ENCODE data around the gene IFNGR2.
A peak's percentile ranks its signal among the peaks of the same experiment; 100 is the strongest.

Gene IFNGR2

GRCh38 chr21:33393348-33393747 is 9.9 kb upstream of the IFNGR2 start:
- Histone ChIP-seq H4K20me1 (no peaks in the 10 kb centered on the region), H3K9me3 (replicated peaks in 1 of 11) (peaks cover 0 to 13% (median 0%) of the 10 kb centered on the region in 11 experiments; a peak in 6 of 22 replicates)

GRCh38 chr21:33394260-33394659 is 9.0 kb upstream of the IFNGR2 start:
- Histone ChIP-seq H3K4me2 (peak overlapping the region in 9 of 11 experiments; percentile 38 to 97 (median 74); a peak in 19 of 22 replicates), H3K36me3 (no peaks in the 10 kb centered on the region), H3K9me3 (replicated peaks in 1 of 11) (peaks cover 0 to 13% (median 0%) of the 10 kb centered on the region in 11 experiments; a peak in 6 of 22 replicates), H3K4me1 (peaks cover 0 to 100% (median 80%) of the 10 kb centered on the region in 10 experiments; a peak in 16 of 20 replicates), H4K20me1 (no peaks in the 10 kb centered on the region), H3K27me3 (no peaks in the 10 kb centered on the region), H3K27ac (peak overlapping the region; percentile 54 to 99 (median 69); a peak in 19 of 22 replicates), H3K9ac (peak overlapping the region in 8 of 11 experiments; percentile 34 to 64 (median 54); a peak in 10 of 22 replicates), H3K4me3 (no peak overlapping the region)
- peak; percentile 62 to 96 (median 87); a peak in 21 of 22 replicates for TF ChIP-seq Cebpa-rat (IDR thresholded peaks at IDR 0.05)

More at GRCh38 chr21:33393348-33393747, 9.9 kb upstream of the IFNGR2 start:
- H3K4me3 ChIP-seq, result no peak overlapping the region
- no peak for TF ChIP-seq Cebpa-rat (IDR thresholded peaks at IDR 0.05)
- peak overlapping the region in 8 of 11 experiments; percentile 34 to 64 (median 54); a peak in 11 of 22 replicates for H3K9ac ChIP-seq
- peaks cover 0 to 100% (median 83%) of the 10 kb centered on the region in 10 experiments; a peak in 18 of 20 replicates for H3K4me1 ChIP-seq
- no peaks in the 10 kb centered on the region for H3K36me3 ChIP-seq
- peak overlapping the region; percentile 54 to 99 (median 69); a peak in 19 of 22 replicates for H3K27ac ChIP-seq
- H3K27me3 ChIP-seq, result no peaks in the 10 kb centered on the region
- H3K4me2 ChIP-seq, result peak overlapping the region in 9 of 11 experiments; percentile 38 to 97 (median 74); a peak in 18 of 22 replicates

- no peak overlapping the region for H3K4me3 ChIP-seq
- H3K27me3 ChIP-seq, result no peaks in the 10 kb centered on the region
- H3K36me3 ChIP-seq, result no peaks in the 10 kb centered on the region
- H3K4me1 ChIP-seq, result peaks cover 11 to 100% (median 88%) of the 10 kb centered on the region in 10 experiments
- peak overlapping the region in 4 of 11 experiments; percentile 13 to 43 (median 24); a peak in 6 of 22 replicates for H3K9ac ChIP-seq
- no peak for TF ChIP-seq Cebpa-rat (IDR thresholded peaks at IDR 0.05)
- no peaks in the 10 kb centered on the region for H4K20me1 ChIP-seq
- H3K4me2 ChIP-seq, result peak overlapping the region in 9 of 11 experiments; percentile 26 to 97 (median 73); a peak in 18 of 22 replicates
- H3K9me3 ChIP-seq (replicated peaks in 1 of 11), result peaks cover 0 to 16% (median 0%) of the 10 kb centered on the region in 11 experiments; a peak in 6 of 22 replicates
- peak overlapping the region in 8 of 11 experiments; percentile 26 to 99 (median 77); a peak in 15 of 22 replicates for H3K27ac ChIP-seq
Observed at GRCh38 chr21:33395891-33396331, 7.3 kb upstream of the IFNGR2 start.

GRCh38 chr21:33396436-33396835 is 6.8 kb upstream of the IFNGR2 start:
- H3K27me3 ChIP-seq, result no peaks in the 10 kb centered on the region
- peak overlapping the region in 6 of 11 experiments; percentile 12 to 58 (median 42); a peak in 6 of 22 replicates for H3K9ac ChIP-seq
- TF ChIP-seq Cebpa-rat (IDR thresholded peaks at IDR 0.05), result no peak
- H3K36me3 ChIP-seq, result no peaks in the 10 kb centered on the region
- no peak overlapping the region for H3K4me3 ChIP-seq
- peaks cover 0 to 21% (median 0%) of the 10 kb centered on the region in 11 experiments; a peak in 6 of 22 replicates for H3K9me3 ChIP-seq (replicated peaks in 1 of 11)
- peak overlapping the region in 9 of 11 experiments; percentile 35 to 99 (median 65); a peak in 15 of 22 replicates for H3K27ac ChIP-seq
- peak overlapping the region in 8 of 11 experiments; percentile 45 to 97 (median 74); a peak in 15 of 22 replicates for H3K4me2 ChIP-seq
- H4K20me1 ChIP-seq, result no peaks in the 10 kb centered on the region
- H3K4me1 ChIP-seq, result peaks cover 16 to 100% (median 91%) of the 10 kb centered on the region in 10 experiments

GRCh38 chr21:33396951-33397350 is 6.3 kb upstream of the IFNGR2 start:
- Histone ChIP-seq H3K36me3 (no peaks in the 10 kb centered on the region), H3K9ac (peak overlapping the region in 9 of 11 experiments; percentile 12 to 58 (median 40); a peak in 11 of 22 replicates), H3K4me3 (no peak overlapping the region), H3K4me1 (peaks cover 20 to 100% (median 92%) of the 10 kb centered on the region in 10 experiments), H3K27me3 (no peaks in the 10 kb centered on the region), H3K9me3 (replicated peaks in 1 of 11) (peaks cover 0 to 26% (median 0%) of the 10 kb centered on the region in 11 experiments; a peak in 7 of 22 replicates), H3K4me2 (peak overlapping the region in 9 of 11 experiments; percentile 15 to 97 (median 73); a peak in 15 of 22 replicates), H4K20me1 (no peaks in the 10 kb centered on the region), H3K27ac (peak overlapping the region in 10 of 11 experiments; percentile 35 to 99 (median 54); a peak in 16 of 22 replicates)
- TF ChIP-seq Cebpa-rat (IDR thresholded peaks at IDR 0.05), result no peak

- peak overlapping the region in 6 of 11 experiments; percentile 45 to 97 (median 72); a peak in 10 of 22 replicates for H3K4me2 ChIP-seq
- H3K36me3 ChIP-seq, result no peaks in the 10 kb centered on the region
- H3K4me1 ChIP-seq, result peaks cover 26 to 99% (median 90%) of the 10 kb centered on the region in 10 experiments
- no peaks in the 10 kb centered on the region for H3K27me3 ChIP-seq
- H3K9me3 ChIP-seq (replicated peaks in 1 of 11), result peaks cover 0 to 29% (median 0%) of the 10 kb centered on the region in 11 experiments; a peak in 7 of 22 replicates
- no peak overlapping the region; a peak in 1 of 22 replicates for H3K9ac ChIP-seq
- H3K27ac ChIP-seq, result peak overlapping the region in 7 of 11 experiments; percentile 6 to 99 (median 62); a peak in 11 of 22 replicates
- H3K4me3 ChIP-seq, result no peak overlapping the region
- no peak for TF ChIP-seq Cebpa-rat (IDR thresholded peaks at IDR 0.05)
- no peaks in the 10 kb centered on the region for H4K20me1 ChIP-seq
Observed at GRCh38 chr21:33397717-33398116, 5.5 kb upstream of the IFNGR2 start.

- Histone ChIP-seq H3K27ac (peak overlapping the region in 7 of 11 experiments; percentile 6 to 99 (median 62); a peak in 8 of 22 replicates), H3K4me2 (peak overlapping the region in 5 of 11 experiments; percentile 70 to 97 (median 73); a peak in 8 of 22 replicates), H3K36me3 (no peaks in the 10 kb centered on the region), H3K9ac (no peak overlapping the region), H3K27me3 (no peaks in the 10 kb centered on the region), H3K4me1 (peaks cover 26 to 93% (median 83%) of the 10 kb centered on the region in 10 experiments), H3K9me3 (replicated peaks in 1 of 11) (peaks cover 0 to 29% (median 0%) of the 10 kb centered on the region in 11 experiments; a peak in 7 of 22 replicates), H4K20me1 (no peaks in the 10 kb centered on the region), H3K4me3 (no peak overlapping the region)
- TF ChIP-seq Cebpa-rat (IDR thresholded peaks at IDR 0.05), result no peak
Observed at GRCh38 chr21:33398361-33398760, 4.9 kb upstream of the IFNGR2 start.

GRCh38 chr21:33401630-33401992 is 1.6 kb upstream of the IFNGR2 start:
- Histone ChIP-seq H3K4me2 (peak overlapping the region; percentile 45 to 97 (median 70); a peak in 20 of 22 replicates), H3K27ac (peak overlapping the region; percentile 96 to 100 (median 99); a peak in 21 of 22 replicates), H3K27me3 (no peaks in the 10 kb centered on the region), H3K9me3 (replicated peaks in 1 of 11) (peaks cover 0 to 16% (median 0%) of the 10 kb centered on the region in 11 experiments; a peak in 6 of 22 replicates), H3K36me3 (peaks cover 0 to 29% (median 20%) of the 10 kb centered on the region in 11 experiments; a peak in 16 of 22 replicates), H3K4me1 (peaks cover 48 to 83% (median 68%) of the 10 kb centered on the region in 10 experiments), H3K9ac (peak overlapping the region in 10 of 11 experiments; percentile 44 to 100 (median 99); a peak in 14 of 22 replicates), H4K20me1 (peaks cover 10 to 25% (median 16%) of the 10 kb centered on the region in 11 experiments; a peak in 18 of 22 replicates), H3K4me3 (no peak overlapping the region)
- TF ChIP-seq Cebpa-rat (IDR thresholded peaks at IDR 0.05), result no peak

Measured in BLaER1 treated with 17β-estradiol and CSF1 and Interleukin-3, amounts not matched to agents 10 nM and 100 nM (cell line).